ENCODE measurements around the gene SMAD6.

SMAD6 gene

DNA sequence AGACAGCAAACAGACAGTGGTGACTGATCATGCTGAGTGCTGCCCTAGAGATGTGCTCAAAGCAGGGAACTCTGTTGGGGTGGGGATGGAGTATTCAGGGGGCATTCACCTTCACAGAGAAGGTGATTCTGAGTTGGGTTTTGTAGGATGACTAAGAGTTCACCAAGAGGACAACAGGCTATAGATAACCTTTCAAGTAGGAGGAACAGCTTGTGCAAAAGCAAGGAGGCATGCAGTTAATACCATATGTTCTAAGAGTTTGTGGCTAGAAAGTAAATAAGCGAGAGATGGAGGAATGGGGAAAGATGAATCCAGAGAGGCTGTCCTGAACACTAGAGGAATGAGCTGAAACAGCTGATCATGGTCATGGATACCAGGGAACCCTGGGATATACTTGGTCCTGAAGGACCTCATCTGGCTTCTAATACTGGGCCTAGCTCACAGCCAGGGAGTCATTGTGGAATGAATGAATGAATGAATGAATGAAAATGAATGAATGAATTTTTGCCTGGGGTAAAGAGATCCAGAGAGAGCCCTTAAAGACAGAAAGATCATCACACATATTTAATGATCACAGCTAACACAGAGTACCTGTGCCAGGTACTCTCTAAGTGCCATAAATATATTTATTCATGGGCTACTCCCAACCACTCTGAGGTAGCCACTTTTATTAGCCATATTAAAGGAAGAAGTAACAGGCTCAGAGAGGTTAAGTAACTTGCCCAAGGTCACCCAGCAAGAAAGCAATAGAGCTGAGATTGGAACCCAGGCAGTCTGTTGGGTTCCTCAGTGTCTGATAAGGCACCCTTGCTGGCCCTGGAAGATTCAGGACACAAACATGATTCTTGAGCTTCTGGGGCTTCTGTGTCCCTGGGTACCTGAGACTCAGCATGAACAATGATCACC lies 22.0 kb downstream of the SMAD6 start:
- H3K9ac ChIP-seq (ENCODE audit: low read length): peak overlapping the region; percentile 7
- peaks cover 96% of the 10 kb centered on the region for H3K4me1 ChIP-seq (ENCODE audit: control insufficient read depth, insufficient read depth, low read length)
- peaks cover 85% of the 10 kb centered on the region for H3K36me3 ChIP-seq (ENCODE audit: control insufficient read depth, insufficient read depth, low read length, severe bottlenecking)
- H3K27me3 ChIP-seq (replicated peaks; ENCODE audit: control insufficient read depth, insufficient read depth, low read length): no peaks in the 10 kb centered on the region
- H3K4me3 ChIP-seq (ENCODE audit: low read length): no peak overlapping the region
- no peaks in the 10 kb centered on the region for H3K9me3 ChIP-seq (ENCODE audit: control insufficient read depth, low read length)
- DNase-seq (ENCODE audit: low read depth): peak; percentile 80

DNA sequence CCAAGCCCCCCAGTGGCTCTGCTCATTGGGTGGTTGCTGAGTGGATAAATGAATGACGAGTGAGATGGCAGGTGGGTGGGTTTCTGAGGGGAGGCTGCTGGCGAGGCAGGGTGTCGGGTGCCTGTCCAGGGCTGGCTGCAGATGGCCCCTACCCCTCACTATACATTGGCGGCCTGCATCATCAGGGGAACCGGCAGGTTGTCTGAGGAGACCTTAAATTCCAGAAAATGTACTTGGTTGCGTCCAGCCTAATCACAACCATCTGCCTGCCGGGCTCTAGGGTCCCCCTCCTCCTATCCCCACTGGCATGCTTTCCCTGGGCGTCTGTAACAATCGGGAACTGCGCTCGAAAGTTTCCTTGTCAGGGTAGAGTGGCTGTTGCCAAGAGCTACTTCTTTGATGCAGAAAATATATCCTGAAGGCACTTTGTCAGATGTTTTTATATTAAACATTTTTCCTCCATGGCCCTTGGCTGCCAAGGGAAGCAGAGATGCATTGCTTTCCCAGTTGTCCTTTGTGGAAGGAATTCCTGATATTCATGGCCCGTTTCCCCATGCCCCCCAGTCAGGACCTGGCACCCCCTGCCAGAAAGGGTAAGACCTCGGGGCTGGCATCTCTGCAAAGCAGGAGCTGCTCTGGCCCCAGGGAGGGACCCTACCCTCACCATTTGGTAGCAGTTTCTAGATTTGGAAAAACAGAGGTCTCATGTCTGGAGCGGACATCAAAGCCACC lies 22.9 kb downstream of the SMAD6 start:
- H3K4me1 ChIP-seq (ENCODE audit: control insufficient read depth, insufficient read depth, low read length): peaks cover 96% of the 10 kb centered on the region
- peak; percentile 91 for DNase-seq (ENCODE audit: low read depth)
- no peaks in the 10 kb centered on the region for H3K27me3 ChIP-seq (replicated peaks; ENCODE audit: control insufficient read depth, insufficient read depth, low read length)
- no peak overlapping the region for H3K4me3 ChIP-seq (ENCODE audit: low read length)
- peak overlapping the region; percentile 20 for H3K9ac ChIP-seq (ENCODE audit: low read length)
- no peaks in the 10 kb centered on the region for H3K9me3 ChIP-seq (ENCODE audit: control insufficient read depth, low read length)
- H3K36me3 ChIP-seq (ENCODE audit: control insufficient read depth, insufficient read depth, low read length, severe bottlenecking): peaks cover 82% of the 10 kb centered on the region

DNA sequence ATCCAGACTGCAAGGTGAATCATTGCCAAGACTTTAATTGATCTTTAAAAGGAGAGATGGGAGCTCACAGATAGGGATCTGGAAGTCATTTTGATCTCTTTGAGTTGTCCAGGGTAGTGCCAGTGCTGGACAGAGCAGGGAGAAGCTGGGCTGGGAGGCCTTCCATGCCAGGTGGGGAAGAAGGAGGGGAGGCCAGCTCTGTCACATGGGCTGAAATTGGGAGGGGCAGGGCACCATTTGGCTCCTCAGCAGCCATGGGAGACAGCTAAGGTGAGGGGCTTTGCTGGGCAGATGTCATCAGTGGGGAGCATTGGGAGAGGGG lies 23.4 kb downstream of the SMAD6 start:
- Histone ChIP-seq H3K36me3 (ENCODE audit: control insufficient read depth, insufficient read depth, low read length, severe bottlenecking) (peaks cover 86% of the 10 kb centered on the region), H3K9me3 (ENCODE audit: control insufficient read depth, low read length) (no peaks in the 10 kb centered on the region), H3K4me3 (ENCODE audit: low read length) (no peak overlapping the region), H3K4me1 (ENCODE audit: control insufficient read depth, insufficient read depth, low read length) (peaks cover 96% of the 10 kb centered on the region), H3K9ac (ENCODE audit: low read length) (peak overlapping the region; percentile 20), H3K27me3 (replicated peaks; ENCODE audit: control insufficient read depth, insufficient read depth, low read length) (no peaks in the 10 kb centered on the region)
- DNase-seq (ENCODE audit: low read depth): peak; percentile 42

DNA sequence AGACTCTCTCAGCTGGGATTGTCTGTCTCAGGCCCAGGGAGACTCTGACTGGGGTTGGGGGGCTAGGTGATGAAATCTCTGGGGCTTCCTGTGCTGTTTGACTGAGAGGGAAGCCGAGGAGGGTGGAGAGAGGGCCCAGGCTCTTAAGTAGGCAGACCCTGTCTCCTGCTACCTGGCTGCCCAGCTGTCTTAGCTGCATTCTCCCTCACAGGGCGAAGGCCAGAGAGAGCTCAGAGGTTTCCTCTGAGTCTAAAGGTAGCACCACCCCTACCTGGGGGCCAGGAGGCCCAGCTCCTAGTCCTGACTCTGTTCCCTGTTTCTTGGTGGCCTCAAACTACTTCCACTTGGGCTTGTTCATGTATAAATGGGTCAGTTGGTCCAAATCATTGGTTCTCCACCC lies 24.4 kb downstream of the SMAD6 start:
- H3K9me3 ChIP-seq (ENCODE audit: control insufficient read depth, low read length): no peaks in the 10 kb centered on the region
- H3K27me3 ChIP-seq (replicated peaks; ENCODE audit: control insufficient read depth, insufficient read depth, low read length): no peaks in the 10 kb centered on the region
- no peak overlapping the region for H3K4me3 ChIP-seq (ENCODE audit: low read length)
- peak overlapping the region; percentile 20 for H3K9ac ChIP-seq (ENCODE audit: low read length)
- DNase-seq (ENCODE audit: low read depth): no peak
- peaks cover 76% of the 10 kb centered on the region for H3K36me3 ChIP-seq (ENCODE audit: control insufficient read depth, insufficient read depth, low read length, severe bottlenecking)
- peaks cover 92% of the 10 kb centered on the region for H3K4me1 ChIP-seq (ENCODE audit: control insufficient read depth, insufficient read depth, low read length)

DNA sequence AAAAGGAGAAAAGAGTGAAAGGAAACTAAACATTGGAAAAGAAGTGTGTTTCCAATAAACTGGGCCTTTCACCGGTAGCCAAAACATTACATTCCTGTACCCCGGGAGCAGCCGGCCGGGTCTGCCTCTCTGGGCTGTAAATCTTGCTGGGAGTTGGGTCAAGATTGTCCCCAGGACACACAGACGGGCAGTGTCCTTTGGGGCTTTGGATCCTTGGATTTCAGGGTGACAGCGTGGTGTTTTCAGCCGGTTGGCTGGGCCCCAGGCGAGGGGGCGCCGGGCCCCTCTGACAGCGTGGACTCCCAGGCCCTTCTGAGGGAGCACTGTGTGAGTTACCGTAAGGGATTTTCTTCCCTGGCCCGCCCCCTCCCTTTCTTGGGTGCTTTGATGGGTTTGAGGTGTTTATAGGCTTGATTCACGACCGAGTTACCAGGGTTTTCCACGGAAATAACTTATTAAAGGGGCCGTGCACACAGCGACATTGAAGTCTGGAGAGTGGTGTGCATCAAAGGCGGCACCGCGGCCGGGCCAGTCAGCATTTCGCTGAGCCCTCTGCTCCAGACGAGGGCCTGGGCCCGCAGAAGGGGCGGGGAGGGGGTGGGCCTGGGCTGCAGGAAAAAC lies 27.4 kb downstream of the SMAD6 start:
- peak; percentile 22 for DNase-seq (ENCODE audit: low read depth)
- Histone ChIP-seq H3K36me3 (ENCODE audit: control insufficient read depth, insufficient read depth, low read length, severe bottlenecking) (peaks cover 46% of the 10 kb centered on the region), H3K4me3 (ENCODE audit: low read length) (peak overlapping the region; percentile 65), H3K9me3 (ENCODE audit: control insufficient read depth, low read length) (no peaks in the 10 kb centered on the region), H3K27me3 (replicated peaks; ENCODE audit: control insufficient read depth, insufficient read depth, low read length) (no peaks in the 10 kb centered on the region), H3K9ac (ENCODE audit: low read length) (peak overlapping the region; percentile 83), H3K4me1 (ENCODE audit: control insufficient read depth, insufficient read depth, low read length) (peaks cover 86% of the 10 kb centered on the region)

DNA sequence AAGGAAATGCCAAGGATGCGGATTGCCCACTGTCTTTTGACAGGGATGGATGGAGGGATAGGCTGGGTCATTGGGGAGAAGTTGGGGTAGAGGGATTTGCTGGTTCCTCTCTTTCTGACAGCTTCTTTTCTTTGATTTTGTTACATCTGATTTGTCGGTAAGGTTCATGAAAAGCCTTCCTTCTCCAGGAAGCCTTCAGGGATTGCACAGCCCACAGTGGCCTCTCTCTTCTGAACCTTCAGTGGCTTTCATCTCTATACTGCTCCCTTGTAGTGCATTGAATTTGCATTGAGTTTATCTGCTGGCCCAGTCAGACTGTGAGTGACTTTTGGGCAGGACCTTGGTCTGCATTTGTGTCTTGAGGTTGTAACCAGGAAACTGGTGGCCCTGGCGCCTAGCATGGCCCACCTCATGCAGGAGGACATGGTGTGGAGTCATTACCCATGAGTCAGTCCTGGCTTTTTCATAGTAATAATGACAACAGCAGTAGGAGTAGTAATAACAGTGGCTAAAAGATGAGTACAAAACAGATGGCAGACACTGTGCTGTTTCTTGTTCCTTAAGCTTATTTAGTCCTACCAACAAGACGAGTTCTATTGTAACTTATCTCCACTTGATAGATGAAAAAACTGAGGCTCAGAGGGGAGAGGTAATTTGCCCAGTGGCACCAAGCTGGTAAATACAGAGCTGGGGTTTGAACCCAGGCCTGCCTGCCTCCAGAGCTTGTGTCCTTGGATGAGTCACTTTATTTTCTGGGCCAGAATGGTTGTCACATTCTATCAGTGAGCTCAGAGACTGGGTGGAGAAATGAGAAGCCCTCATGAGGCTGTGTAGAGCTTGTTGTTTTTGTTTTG lies 28.4 kb downstream of the SMAD6 start:
- no peaks in the 10 kb centered on the region for H3K27me3 ChIP-seq (replicated peaks; ENCODE audit: control insufficient read depth, insufficient read depth, low read length)
- peaks cover 37% of the 10 kb centered on the region for H3K36me3 ChIP-seq (ENCODE audit: control insufficient read depth, insufficient read depth, low read length, severe bottlenecking)
- peak; percentile 39 for DNase-seq (ENCODE audit: low read depth)
- no peaks in the 10 kb centered on the region for H3K9me3 ChIP-seq (ENCODE audit: control insufficient read depth, low read length)
- peaks cover 86% of the 10 kb centered on the region for H3K4me1 ChIP-seq (ENCODE audit: control insufficient read depth, insufficient read depth, low read length)
- H3K9ac ChIP-seq (ENCODE audit: low read length): peak overlapping the region; percentile 83
- peak overlapping the region; percentile 15 for H3K4me3 ChIP-seq (ENCODE audit: low read length)

DNA sequence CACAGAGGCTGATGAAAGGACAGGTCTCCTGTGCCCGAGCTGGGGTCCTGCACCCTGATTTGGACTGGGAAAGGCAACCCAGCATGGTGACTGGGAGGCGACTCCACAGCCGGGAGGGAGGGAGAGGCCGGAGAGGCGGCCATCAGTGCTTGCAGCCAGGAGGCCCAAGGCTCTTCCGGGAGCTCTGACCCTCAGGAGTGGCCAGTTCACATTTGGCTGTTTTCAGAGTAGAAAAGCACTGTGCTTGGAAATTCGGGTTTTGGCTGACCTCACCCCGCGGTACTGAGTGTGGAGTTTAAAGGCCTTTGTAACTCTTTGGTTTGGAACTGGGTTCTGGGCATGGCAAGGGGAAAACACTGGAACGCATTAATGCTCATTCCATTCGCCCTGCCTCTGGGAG lies 31.9 kb downstream of the SMAD6 start:
- no peak for DNase-seq (ENCODE audit: low read depth)
- Histone ChIP-seq H3K36me3 (ENCODE audit: control insufficient read depth, insufficient read depth, low read length, severe bottlenecking) (peaks cover 27% of the 10 kb centered on the region), H3K9ac (ENCODE audit: low read length) (peak overlapping the region; percentile 81), H3K27me3 (replicated peaks; ENCODE audit: control insufficient read depth, insufficient read depth, low read length) (no peaks in the 10 kb centered on the region), H3K9me3 (ENCODE audit: control insufficient read depth, low read length) (no peaks in the 10 kb centered on the region), H3K4me3 (ENCODE audit: low read length) (peak overlapping the region; percentile 68), H3K4me1 (ENCODE audit: control insufficient read depth, insufficient read depth, low read length) (peaks cover 72% of the 10 kb centered on the region)

DNA sequence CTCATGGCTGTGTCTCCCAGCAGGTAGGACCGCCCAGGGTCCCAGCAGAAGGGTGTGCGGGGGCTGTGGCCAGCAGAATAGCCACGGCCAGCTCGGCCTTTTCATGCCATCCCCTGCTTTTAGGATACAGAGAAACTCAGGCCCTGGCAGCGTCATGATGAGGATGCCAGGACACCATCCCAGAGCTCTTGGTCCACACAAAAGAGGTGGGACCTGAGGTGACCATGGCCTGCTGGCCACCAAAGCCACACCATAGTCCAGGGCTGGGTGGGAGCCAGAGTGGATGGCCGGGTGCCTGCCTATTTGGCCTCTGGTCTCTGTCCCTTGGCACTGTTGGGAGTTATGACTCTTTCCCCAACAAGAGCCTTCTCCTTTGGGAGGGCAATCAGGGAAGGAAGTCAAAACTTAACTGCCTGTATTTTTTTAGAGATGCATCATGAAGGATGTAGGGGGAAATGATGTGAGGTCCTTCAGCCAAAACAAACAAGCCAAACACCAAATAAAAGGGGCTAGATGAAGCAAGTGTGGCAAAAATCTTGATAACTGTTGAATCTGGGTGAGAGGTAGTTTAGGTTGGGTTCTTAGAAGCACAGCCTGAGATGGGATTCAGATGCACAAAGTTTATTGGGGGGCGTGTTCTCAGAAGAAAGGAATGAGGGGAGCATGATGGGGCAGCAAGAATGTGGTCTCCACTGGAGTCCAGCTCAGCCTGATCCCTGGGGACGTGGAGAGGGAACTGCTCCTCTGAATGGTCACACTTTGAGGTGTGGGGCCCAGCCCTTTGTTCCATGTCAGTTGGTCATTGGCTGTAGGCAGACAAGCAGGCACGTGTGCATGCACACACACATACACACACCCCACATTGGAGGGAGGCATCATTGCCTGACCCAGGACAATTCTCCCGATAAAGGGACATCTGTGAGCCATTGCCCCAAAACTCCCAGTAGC lies 33.2 kb downstream of the SMAD6 start:
- Histone ChIP-seq H3K4me1 (ENCODE audit: control insufficient read depth, insufficient read depth, low read length) (peaks cover 64% of the 10 kb centered on the region), H3K27me3 (replicated peaks; ENCODE audit: control insufficient read depth, insufficient read depth, low read length) (no peaks in the 10 kb centered on the region), H3K4me3 (ENCODE audit: low read length) (peak overlapping the region; percentile 68), H3K36me3 (ENCODE audit: control insufficient read depth, insufficient read depth, low read length, severe bottlenecking) (peaks cover 25% of the 10 kb centered on the region), H3K9me3 (ENCODE audit: control insufficient read depth, low read length) (no peaks in the 10 kb centered on the region), H3K9ac (ENCODE audit: low read length) (peak overlapping the region; percentile 81)
- no peak for DNase-seq (ENCODE audit: low read depth)

DNA sequence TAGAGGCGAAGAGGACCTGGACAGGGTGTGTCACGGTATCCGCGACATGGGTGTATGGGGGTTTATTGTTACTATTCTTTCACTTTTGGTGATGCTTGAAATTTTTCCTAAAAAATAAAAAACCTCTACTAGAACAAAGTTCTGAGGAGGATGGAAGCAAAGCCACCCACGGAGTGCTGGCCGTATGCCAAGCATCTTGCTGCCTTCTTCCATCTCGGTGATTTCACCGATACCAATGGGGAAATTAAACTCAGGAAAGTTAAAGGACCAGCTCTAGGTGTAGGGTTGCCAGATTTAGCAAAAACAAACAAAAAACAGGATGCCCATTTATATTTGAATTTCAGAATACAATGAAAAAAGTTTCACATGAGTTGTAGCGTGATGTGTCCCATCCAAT lies 33.9 kb downstream of the SMAD6 start:
- DNase-seq (ENCODE audit: low read depth): no peak
- H3K36me3 ChIP-seq (ENCODE audit: control insufficient read depth, insufficient read depth, low read length, severe bottlenecking): peaks cover 25% of the 10 kb centered on the region
- H3K4me1 ChIP-seq (ENCODE audit: control insufficient read depth, insufficient read depth, low read length): peaks cover 64% of the 10 kb centered on the region
- no peaks in the 10 kb centered on the region for H3K9me3 ChIP-seq (ENCODE audit: control insufficient read depth, low read length)
- H3K27me3 ChIP-seq (replicated peaks; ENCODE audit: control insufficient read depth, insufficient read depth, low read length): no peaks in the 10 kb centered on the region
- no peak overlapping the region for H3K4me3 ChIP-seq (ENCODE audit: low read length)
- peak overlapping the region; percentile 56 for H3K9ac ChIP-seq (ENCODE audit: low read length)

All from adipocyte (in vitro differentiated cells).